ENCODE data around the gene PLTP. TPM values are rescaled to one million over a fixed set of nuclear protein-coding genes. Genes with fewer than 3 reads are reported as not detected.

PLTP gene
- total RNA-seq, 1 experiment from 2014 or later: 17.7 TPM

GRCh38 chr20:45953672-45954071 is 41.7 kb upstream of the PLTP start:
- Histone ChIP-seq H3K36me3 (ENCODE audit: control insufficient read depth, insufficient read depth, low read length) (peaks cover 2% of the 10 kb centered on the region; the same call in 1 of the 2 replicates), H3K27me3 (ENCODE audit: control insufficient read depth, insufficient read depth, low read length) (no peaks in the 10 kb centered on the region), H3K4me1 (ENCODE audit: control insufficient read depth, insufficient read depth, low read length) (no peaks in the 10 kb centered on the region), H3K27ac (ENCODE audit: low read length) (no peak overlapping the region), H3K4me3 (ENCODE audit: low read depth in 2 of 2, low read length in 2 of 2) (no peak overlapping the region), H3K9me3 (ENCODE audit: control insufficient read depth, insufficient read depth, low read depth, low read length) (no peaks in the 10 kb centered on the region)
- BruUV-seq (replicated peaks): no TSS peak
- DNase-seq (ENCODE audit: low read depth, low spot score): no peak
- TF ChIP-seq TCF7L2 (IDR thresholded peaks at IDR 0.05; ENCODE audit: low read depth, low read length) (no peak), SIN3A (IDR thresholded peaks at IDR 0.05; ENCODE audit: borderline replicate concordance, insufficient read depth, low read depth, low read length) (no peak), POLR2AphosphoS5 (IDR thresholded peaks at IDR 0.05; ENCODE audit: low read depth, low read length) (no peak), REST (IDR thresholded peaks at IDR 0.05; ENCODE audit: insufficient read depth in 1 of 2, low read depth in 2 of 2, low read length in 1 of 2) (no peak), CTCF (IDR thresholded peaks at IDR 0.05) (no peak)
- intact Hi-C loops (cut with micrococcal nuclease; ENCODE audit: unreplicated experiment) (no loop called here), in situ Hi-C loops (cut with HindIII; ENCODE audit: low pct_unique_long_range_greater_than_20kb, low sequenced_read_pairs) (no loop called here)
- ChIA-PET POLR2A (no interaction called here), CTCF (no interaction called here)
- ATAC-seq: no peak

- Histone ChIP-seq H3K36me3 (ENCODE audit: control insufficient read depth, insufficient read depth, low read length) (peaks cover 2% of the 10 kb centered on the region; the same call in 1 of the 2 replicates), H3K9me3 (ENCODE audit: control insufficient read depth, insufficient read depth, low read depth, low read length) (no peaks in the 10 kb centered on the region), H3K4me1 (ENCODE audit: control insufficient read depth, insufficient read depth, low read length) (no peaks in the 10 kb centered on the region), H3K4me3 (ENCODE audit: low read depth in 2 of 2, low read length in 2 of 2) (no peak overlapping the region), H3K27me3 (ENCODE audit: control insufficient read depth, insufficient read depth, low read length) (no peaks in the 10 kb centered on the region), H3K27ac (ENCODE audit: low read length) (no peak overlapping the region)
- intact Hi-C loops (cut with micrococcal nuclease; ENCODE audit: unreplicated experiment) (no loop called here), in situ Hi-C loops (cut with HindIII; ENCODE audit: low pct_unique_long_range_greater_than_20kb, low sequenced_read_pairs) (no loop called here)
- ChIA-PET CTCF (no interaction called here), POLR2A (no interaction called here)
- TF ChIP-seq CTCF (IDR thresholded peaks at IDR 0.05) (no peak), TCF7L2 (IDR thresholded peaks at IDR 0.05; ENCODE audit: low read depth, low read length) (no peak), SIN3A (IDR thresholded peaks at IDR 0.05; ENCODE audit: borderline replicate concordance, insufficient read depth, low read depth, low read length) (no peak), POLR2AphosphoS5 (IDR thresholded peaks at IDR 0.05; ENCODE audit: low read depth, low read length) (no peak)
- no TSS peak for BruUV-seq (replicated peaks)
- no peak for ATAC-seq
- no peak for DNase-seq (ENCODE audit: low read depth, low spot score)
Observed at GRCh38 chr20:45952861-45953260, 40.9 kb upstream of the PLTP start.

All from Panc1 (cell line).